Epithelial cell of proximal tubule (primary cell): Measurements from ENCODE around the gene COCH. TPM values are rescaled to one million over a fixed set of nuclear protein-coding genes. Genes with fewer than 3 reads are reported as not detected.

Experiments used
- total RNA-seq: library from RNA; depleted of rRNA; stranded (reverse); fragments of >200 nt; gene quantifications from 2 replicates; pipeline ENCODE4 v1.2.3, GENCODE V29; 2015

COCH gene
- total RNA-seq, 1 donor from 2014 or later: 20.9 TPM

Other genes with a start within 250 kb of the COCH start
- 5.1 and 7.7 TPM in 2 replicates for gene AP4S1, start 151.1 kb downstream of the COCH start, total RNA-seq
- 26.0 and 33.2 TPM in 2 replicates for gene STRN3, start 151.8 kb downstream of the COCH start, total RNA-seq